ENCODE data around the gene KRTAP22-1.

DNA sequence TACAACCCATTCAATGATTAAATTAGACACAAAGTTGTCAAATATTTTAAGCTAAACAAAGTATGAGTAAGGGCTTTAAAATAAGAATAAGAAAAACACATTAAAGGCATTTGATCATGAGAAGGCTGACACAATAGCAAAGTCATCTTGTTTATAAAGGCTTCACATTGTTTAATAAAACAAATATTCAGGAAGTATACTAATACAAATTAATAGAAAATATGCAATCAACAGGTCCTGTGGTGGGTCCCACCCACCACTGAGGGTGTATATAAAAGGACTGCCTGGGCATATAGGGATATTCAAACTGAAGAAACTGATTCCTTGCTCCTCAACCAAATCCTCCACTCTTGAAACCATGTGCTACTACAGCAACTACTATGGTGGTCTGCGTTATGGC, 34.0 kb downstream of the KRTAP22-1 start, which contains the start of gene KRTAP20-2:
- TF ChIP-seq, protein P1, sequence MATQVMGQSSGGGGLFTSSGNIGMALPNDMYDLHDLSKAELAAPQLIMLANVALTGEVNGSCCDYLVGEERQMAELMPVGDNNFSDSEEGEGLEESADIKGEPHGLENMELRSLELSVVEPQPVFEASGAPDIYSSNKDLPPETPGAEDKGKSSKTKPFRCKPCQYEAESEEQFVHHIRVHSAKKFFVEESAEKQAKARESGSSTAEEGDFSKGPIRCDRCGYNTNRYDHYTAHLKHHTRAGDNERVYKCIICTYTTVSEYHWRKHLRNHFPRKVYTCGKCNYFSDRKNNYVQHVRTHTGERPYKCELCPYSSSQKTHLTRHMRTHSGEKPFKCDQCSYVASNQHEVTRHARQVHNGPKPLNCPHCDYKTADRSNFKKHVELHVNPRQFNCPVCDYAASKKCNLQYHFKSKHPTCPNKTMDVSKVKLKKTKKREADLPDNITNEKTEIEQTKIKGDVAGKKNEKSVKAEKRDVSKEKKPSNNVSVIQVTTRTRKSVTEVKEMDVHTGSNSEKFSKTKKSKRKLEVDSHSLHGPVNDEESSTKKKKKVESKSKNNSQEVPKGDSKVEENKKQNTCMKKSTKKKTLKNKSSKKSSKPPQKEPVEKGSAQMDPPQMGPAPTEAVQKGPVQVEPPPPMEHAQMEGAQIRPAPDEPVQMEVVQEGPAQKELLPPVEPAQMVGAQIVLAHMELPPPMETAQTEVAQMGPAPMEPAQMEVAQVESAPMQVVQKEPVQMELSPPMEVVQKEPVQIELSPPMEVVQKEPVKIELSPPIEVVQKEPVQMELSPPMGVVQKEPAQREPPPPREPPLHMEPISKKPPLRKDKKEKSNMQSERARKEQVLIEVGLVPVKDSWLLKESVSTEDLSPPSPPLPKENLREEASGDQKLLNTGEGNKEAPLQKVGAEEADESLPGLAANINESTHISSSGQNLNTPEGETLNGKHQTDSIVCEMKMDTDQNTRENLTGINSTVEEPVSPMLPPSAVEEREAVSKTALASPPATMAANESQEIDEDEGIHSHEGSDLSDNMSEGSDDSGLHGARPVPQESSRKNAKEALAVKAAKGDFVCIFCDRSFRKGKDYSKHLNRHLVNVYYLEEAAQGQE (IDR thresholded peaks at IDR 0.05; ENCODE audit: insufficient read depth in 1 of 2, low read depth in 2 of 2, low read length in 2 of 2) = no peak
- TF ChIP-seq POLR2AphosphoS5 (IDR thresholded peaks at IDR 0.05; ENCODE audit: low read depth, low read length) (no peak), TAF1 (IDR thresholded peaks at IDR 0.05; ENCODE audit: borderline replicate concordance, insufficient read depth, low read length) (no peak), FOXP2 (optimal IDR thresholded peaks at IDR 0.05; ENCODE audit: borderline replicate concordance, extremely low read depth, extremely low read length, insufficient read depth) (no peak), SIN3A (IDR thresholded peaks at IDR 0.05; ENCODE audit: borderline replicate concordance, insufficient read depth, low read length) (no peak)

Data from PFSK-1 (cell line).